PC-3 (cell line): ENCODE data around the gene AGAP1.

ENCODE experiments used
- EZH2 ChIP-seq: fragments of 300-600 bp; sonication (generic); IDR thresholded peaks from one replicate; pipeline ENCODE4 v1.6.1; 2017; ENCODE audit warnings: antibody characterized with exemption, mild to moderate bottlenecking, low read length; ENCODE audit not compliant: unreplicated experiment
- EZH2phosphoT487 ChIP-seq: fragments of 300-600 bp; sonication (generic); IDR thresholded peaks from 2 replicates; pipeline ENCODE4 v1.6.1; 2018; ENCODE audit warnings: mild to moderate bottlenecking, antibody characterized with exemption, low read length, borderline replicate concordance
- TF ChIP-seq, protein P1 (sequence below): fragments of 300-600 bp; sonication (generic); conservative IDR thresholded peaks from 2 replicates; pipeline ENCODE4 v1.5.1; 2017; ENCODE audit warnings: antibody characterized with exemption, low read depth, mild to moderate bottlenecking, low read length

DNA sequence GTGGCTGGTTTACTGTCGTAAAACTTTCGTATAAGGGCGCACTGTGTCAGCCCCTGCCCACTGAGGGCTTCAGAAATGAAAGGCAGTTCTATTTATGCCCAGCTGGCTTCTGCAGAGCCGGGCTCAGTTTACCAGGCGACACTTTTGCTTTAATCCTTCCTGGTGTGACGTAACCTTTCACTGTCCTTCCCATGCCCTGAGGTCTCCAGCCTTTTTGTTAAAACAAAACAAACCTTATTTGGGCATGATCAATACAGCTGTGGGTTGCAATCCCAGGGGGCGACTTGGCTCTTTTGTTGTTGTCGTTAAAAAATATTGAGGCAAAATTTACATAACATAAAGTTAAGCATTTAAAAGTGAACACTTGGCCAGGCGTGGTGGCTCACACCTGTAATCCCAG, 85.3 kb downstream of the AGAP1 start:
- TF ChIP-seq, protein P1, sequence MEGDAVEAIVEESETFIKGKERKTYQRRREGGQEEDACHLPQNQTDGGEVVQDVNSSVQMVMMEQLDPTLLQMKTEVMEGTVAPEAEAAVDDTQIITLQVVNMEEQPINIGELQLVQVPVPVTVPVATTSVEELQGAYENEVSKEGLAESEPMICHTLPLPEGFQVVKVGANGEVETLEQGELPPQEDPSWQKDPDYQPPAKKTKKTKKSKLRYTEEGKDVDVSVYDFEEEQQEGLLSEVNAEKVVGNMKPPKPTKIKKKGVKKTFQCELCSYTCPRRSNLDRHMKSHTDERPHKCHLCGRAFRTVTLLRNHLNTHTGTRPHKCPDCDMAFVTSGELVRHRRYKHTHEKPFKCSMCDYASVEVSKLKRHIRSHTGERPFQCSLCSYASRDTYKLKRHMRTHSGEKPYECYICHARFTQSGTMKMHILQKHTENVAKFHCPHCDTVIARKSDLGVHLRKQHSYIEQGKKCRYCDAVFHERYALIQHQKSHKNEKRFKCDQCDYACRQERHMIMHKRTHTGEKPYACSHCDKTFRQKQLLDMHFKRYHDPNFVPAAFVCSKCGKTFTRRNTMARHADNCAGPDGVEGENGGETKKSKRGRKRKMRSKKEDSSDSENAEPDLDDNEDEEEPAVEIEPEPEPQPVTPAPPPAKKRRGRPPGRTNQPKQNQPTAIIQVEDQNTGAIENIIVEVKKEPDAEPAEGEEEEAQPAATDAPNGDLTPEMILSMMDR = no peak
- TF ChIP-seq EZH2phosphoT487 = no peak
- no peak for TF ChIP-seq EZH2
